Natural killer cell treated with Interleukin-12 subunit alpha and Interleukin-12 subunit beta and Interleukin-15 and Interleukin-18, amount 100 ng/mL, for 72 hours (primary cell): ENCODE data around the gene HNF1B. TPM values are rescaled to one million over a fixed set of nuclear protein-coding genes. Genes with fewer than 3 reads are reported as not detected.
A peak's percentile ranks its signal among the peaks of the same experiment; 100 is the strongest.

Source experiments
- ATAC-seq, 2 donors: fragments of 150-1000 bp; cut with Tn5 transposase in 1 of 2; sonication (Bioruptor Pico), chemical (Tn5 transposase) in 1 of 2; 2 replicates each; pipeline ENCODE4 v1.10.0; 2021
- DNase-seq: peaks from one replicate; pipeline ENCODE4 v3.0.0; 2022; ENCODE audit warnings: low spot score
- H3K27ac Mint-ChIP-seq, 2 donors: 1 replicate in 1 of 2; 2 replicates in 1 of 2; pipeline ENCODE4 v1.8.0; 2022; ENCODE audit warnings: mixed read lengths in 2 of 2, mild to moderate bottlenecking in 1 of 2, moderate library complexity in 1 of 2
- H3K27me3 Mint-ChIP-seq, 2 donors: 1 replicate in 1 of 2; 2 replicates in 1 of 2; pipeline ENCODE4 v1.8.0; 2022; ENCODE audit warnings: mixed read lengths in 2 of 2
- H3K36me3 Mint-ChIP-seq: one replicate; pipeline ENCODE4 v1.8.0; 2022; ENCODE audit warnings: mixed read lengths
- H3K4me1 Mint-ChIP-seq, 2 donors: 1 replicate in 1 of 2; 2 replicates in 1 of 2; pipeline ENCODE4 v1.8.0; 2022; ENCODE audit warnings: low read depth in 2 of 2, mixed read lengths in 2 of 2, mild to moderate bottlenecking in 1 of 2
- H3K4me3 Mint-ChIP-seq: one replicate; pipeline ENCODE4 v1.8.0; 2022; ENCODE audit warnings: mixed read lengths
- H3K9me3 Mint-ChIP-seq: 2 replicates; pipeline ENCODE4 v1.8.0; 2022; ENCODE audit warnings: mixed read lengths
- total RNA-seq, 2 donors: library from RNA; stranded (reverse); gene quantifications; one replicate each; pipeline ENCODE4 v1.2.3, GENCODE V29; 2022

Gene HNF1B
- total RNA-seq, 2 donors from 2014 or later = 0.19 TPM; not detected in 1

DNA sequence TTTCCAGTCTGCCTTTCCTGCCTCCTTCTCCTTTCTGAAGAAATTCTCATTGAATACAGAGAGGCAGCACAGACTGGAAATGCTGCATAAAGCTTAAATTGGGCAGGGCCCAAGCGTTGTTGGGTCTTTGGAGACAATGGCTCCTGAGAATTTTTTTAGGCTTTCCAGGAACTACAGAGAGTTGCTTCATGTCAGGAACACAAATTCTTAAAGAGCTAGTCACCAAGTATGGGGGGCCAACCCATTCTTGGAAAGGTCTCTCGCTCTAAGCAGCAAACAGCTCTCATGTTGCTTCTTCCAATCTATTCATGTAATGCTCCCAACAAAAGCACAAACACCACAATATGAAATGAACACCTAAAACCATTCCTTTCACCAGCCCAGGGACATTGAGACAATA, 6.9 kb downstream of the HNF1B start:
- peaks cover 44 to 61% of the 10 kb centered on the region in 2 donors for H3K27me3 Mint-ChIP-seq
- no peak for ATAC-seq
- DNase-seq = no peak
- H3K4me1 Mint-ChIP-seq = peaks cover 0 to 6% of the 10 kb centered on the region in 2 donors
- no peaks in the 10 kb centered on the region for H3K9me3 Mint-ChIP-seq
- no peak overlapping the region for H3K27ac Mint-ChIP-seq
- no peak overlapping the region for H3K4me3 Mint-ChIP-seq
- H3K36me3 Mint-ChIP-seq = no peaks in the 10 kb centered on the region

DNA sequence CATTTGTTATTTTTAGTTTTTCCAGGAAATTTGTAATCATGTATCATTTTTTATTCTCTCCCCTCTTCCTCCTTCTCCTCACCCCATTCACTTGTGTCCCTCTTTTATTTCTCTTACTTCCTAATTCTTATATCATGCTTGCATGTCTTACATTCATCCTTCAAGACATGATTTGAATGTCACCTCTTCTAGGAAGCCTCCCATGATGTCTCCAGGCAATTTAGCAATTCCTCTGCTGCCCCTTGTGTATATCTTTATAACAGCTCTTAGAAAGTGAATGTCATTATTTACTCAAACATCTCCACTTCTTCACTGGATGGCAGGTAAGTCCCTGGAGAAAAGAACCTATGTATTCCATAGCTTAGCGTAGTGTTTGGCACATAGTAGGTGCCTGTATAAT, 7.8 kb downstream of the HNF1B start:
- peaks cover 42 to 57% of the 10 kb centered on the region in 2 donors for H3K27me3 Mint-ChIP-seq
- H3K4me3 Mint-ChIP-seq = no peak overlapping the region
- no peaks in the 10 kb centered on the region for H3K36me3 Mint-ChIP-seq
- no peak overlapping the region for H3K27ac Mint-ChIP-seq
- DNase-seq = no peak
- H3K4me1 Mint-ChIP-seq = peaks cover 0 to 6% of the 10 kb centered on the region in 2 donors
- ATAC-seq = no peak
- no peaks in the 10 kb centered on the region for H3K9me3 Mint-ChIP-seq

DNA sequence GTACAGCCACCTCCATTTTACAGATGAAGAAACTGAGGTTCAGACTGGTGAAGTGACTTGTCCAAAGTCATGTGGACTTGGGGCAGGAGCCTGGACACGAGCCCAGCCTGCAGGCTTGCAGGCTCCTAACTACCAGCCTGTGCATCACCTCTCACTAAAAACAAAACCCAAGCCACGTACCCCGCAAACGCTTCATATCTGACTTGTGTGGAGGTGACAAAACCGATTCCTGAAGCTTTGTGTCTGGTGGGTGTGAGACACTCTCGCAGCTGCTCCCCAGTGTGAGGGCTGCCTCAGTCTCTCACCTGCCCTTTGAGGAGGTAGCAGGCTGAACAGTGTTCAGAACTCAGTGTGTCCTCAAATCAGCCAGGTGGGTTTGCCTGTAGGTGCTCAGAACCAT, 8.4 kb downstream of the HNF1B start:
- ATAC-seq (peak in 1 of 2 donors; percentile 62), DNase-seq (no peak)
- Mint-ChIP-seq H3K4me3 (no peak overlapping the region), H3K9me3 (no peaks in the 10 kb centered on the region), H3K27ac (no peak overlapping the region), H3K27me3 (peaks cover 42 to 51% of the 10 kb centered on the region in 2 donors), H3K36me3 (no peaks in the 10 kb centered on the region), H3K4me1 (peaks cover 0 to 6% of the 10 kb centered on the region in 2 donors)

DNA sequence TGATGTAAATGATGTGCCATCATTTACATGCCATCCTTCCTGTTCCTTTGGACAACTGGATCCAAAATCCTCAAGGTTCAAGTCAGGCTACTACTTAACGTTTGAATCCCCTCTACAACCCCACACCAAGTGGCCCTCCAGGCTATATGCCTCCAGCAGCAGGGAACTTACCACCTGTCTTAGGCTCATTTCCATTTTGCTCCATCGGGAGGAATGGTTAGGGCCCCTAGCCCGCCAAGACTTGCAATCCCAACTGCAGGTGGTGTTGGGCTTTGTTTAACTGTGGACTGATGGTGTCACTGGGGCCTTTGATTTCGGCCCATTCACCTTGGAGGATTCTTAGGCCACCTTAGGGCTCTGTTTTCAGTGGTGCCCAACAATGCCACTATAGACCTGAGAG, 9.7 kb downstream of the HNF1B start:
- Mint-ChIP-seq H3K27ac (no peak overlapping the region), H3K9me3 (no peaks in the 10 kb centered on the region), H3K4me3 (no peak overlapping the region), H3K4me1 (peaks cover 0 to 6% of the 10 kb centered on the region in 2 donors), H3K36me3 (no peaks in the 10 kb centered on the region), H3K27me3 (peaks cover 38 to 43% of the 10 kb centered on the region in 2 donors)
- no peak for DNase-seq
- ATAC-seq = no peak

DNA sequence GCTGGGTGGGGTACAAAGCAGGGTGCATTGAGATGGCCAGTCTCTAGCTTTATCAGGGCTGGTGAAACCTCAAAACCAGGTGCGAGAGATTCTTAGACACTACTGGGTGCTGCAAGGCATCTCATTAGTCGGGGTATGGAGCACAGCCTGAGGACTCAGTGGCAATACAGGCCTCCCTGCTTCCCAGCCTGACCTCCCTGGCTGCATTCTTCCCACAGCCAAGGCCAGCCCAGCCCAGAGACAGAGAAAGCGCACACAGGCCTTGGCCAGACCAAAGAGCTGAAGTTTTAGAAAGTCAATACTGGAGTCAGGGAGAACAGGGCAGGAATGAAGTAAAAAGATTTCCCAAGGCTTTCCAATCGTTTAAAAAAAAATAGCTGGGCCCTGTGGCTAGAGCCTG, 12.5 kb downstream of the HNF1B start:
- H3K4me3 Mint-ChIP-seq = no peak overlapping the region
- H3K9me3 Mint-ChIP-seq = no peaks in the 10 kb centered on the region
- peaks cover 0 to 6% of the 10 kb centered on the region in 2 donors for H3K4me1 Mint-ChIP-seq
- no peak for DNase-seq
- no peak for ATAC-seq
- H3K27ac Mint-ChIP-seq = no peak overlapping the region
- H3K36me3 Mint-ChIP-seq = no peaks in the 10 kb centered on the region
- peaks cover 13 to 23% of the 10 kb centered on the region in 2 donors for H3K27me3 Mint-ChIP-seq

DNA sequence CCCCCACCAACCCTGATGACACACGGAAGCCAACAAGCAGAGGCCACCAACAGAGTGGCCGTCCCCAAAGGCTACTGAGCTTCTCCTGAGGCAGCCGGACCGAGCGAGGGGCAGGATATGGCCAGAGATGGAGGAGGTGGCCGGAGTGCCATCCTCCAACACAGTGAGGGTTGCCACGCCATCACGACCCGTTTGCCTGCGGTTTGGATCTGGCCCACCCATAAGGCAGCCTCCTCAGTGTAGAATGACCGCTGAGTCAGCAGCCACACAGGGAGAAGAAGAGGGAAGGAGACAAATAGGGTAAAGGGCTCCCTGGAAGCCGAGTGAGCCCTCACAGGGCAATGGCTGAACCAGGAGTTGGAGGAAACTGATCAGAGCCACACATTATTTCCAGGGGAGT, 13.8 kb downstream of the HNF1B start:
- no peaks in the 10 kb centered on the region for H3K9me3 Mint-ChIP-seq
- DNase-seq = no peak
- no peak overlapping the region for H3K4me3 Mint-ChIP-seq
- ATAC-seq = no peak
- no peaks in the 10 kb centered on the region for H3K36me3 Mint-ChIP-seq
- peaks cover under 1 to 10% of the 10 kb centered on the region in 2 donors for H3K27me3 Mint-ChIP-seq
- no peak overlapping the region for H3K27ac Mint-ChIP-seq
- no peaks in the 10 kb centered on the region for H3K4me1 Mint-ChIP-seq

DNA sequence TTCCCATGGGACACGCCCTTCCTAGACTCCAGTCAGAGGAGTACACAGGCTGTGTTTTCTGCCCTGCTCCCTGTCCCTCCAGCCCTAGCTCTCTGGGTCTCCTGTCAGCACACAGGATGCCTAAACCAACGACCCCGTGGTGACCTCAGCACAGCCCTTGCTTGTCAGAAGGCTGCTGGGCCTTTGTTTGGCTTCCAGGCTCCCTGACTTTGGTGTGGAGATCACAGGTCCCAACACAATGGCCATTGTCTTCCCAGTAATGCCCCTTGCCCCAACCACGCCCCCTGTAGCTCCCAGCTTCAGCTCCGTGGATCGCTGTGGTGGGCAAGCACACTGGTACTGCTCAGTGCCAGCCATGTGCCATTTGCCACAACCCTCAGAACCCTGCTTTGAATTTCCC, 15.0 kb downstream of the HNF1B start:
- DNase-seq (no peak), ATAC-seq (no peak)
- peaks cover 0 to 9% of the 10 kb centered on the region in 2 donors for H3K27me3 Mint-ChIP-seq
- H3K9me3 Mint-ChIP-seq = no peaks in the 10 kb centered on the region
- H3K27ac Mint-ChIP-seq = no peak overlapping the region
- H3K36me3 Mint-ChIP-seq = no peaks in the 10 kb centered on the region
- H3K4me3 Mint-ChIP-seq = no peak overlapping the region
- no peaks in the 10 kb centered on the region for H3K4me1 Mint-ChIP-seq

DNA sequence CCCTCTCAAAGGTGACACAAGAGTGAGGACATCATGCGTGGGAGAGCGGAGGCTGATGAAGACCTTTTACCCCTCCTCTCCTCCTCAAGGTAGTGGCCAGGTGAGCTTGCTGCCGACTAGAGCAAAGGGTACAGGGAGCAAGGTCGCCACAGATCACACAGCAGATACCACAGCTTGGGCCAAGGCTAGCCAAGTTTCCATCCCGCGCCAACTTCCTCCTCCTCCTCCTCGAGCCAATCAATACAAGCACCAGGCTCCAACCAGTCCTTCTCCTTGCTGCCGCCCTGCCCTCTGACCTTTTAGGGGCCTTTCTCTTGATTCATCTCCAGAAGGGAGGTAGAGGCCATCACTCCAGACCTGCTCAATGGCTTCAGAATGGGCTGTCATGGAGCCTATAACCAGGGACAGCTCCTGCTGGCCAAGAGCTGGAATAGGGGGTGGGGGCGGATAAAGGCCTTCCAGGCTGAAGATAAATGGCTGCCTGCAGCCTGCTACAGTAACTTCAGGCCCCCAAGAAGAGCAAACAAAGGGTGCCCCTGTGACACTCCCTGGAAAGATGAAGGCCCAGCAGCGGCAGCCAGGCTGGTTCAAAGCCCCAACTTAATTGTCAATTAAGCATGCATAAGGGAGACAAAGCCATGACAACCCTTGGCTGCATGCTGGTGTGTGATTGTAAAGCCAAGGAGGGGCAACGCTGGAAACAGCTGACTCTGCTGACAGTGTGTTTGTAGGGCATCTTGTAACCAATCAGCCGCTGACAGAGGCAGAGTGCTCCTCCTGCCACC, 17.8 kb downstream of the HNF1B start:
- no peak for ATAC-seq
- Mint-ChIP-seq H3K4me1 (no peaks in the 10 kb centered on the region), H3K9me3 (no peaks in the 10 kb centered on the region), H3K27ac (no peak overlapping the region), H3K36me3 (no peaks in the 10 kb centered on the region), H3K4me3 (no peak overlapping the region), H3K27me3 (peaks cover 0 to 7% of the 10 kb centered on the region in 2 donors)
- DNase-seq = no peak

DNA sequence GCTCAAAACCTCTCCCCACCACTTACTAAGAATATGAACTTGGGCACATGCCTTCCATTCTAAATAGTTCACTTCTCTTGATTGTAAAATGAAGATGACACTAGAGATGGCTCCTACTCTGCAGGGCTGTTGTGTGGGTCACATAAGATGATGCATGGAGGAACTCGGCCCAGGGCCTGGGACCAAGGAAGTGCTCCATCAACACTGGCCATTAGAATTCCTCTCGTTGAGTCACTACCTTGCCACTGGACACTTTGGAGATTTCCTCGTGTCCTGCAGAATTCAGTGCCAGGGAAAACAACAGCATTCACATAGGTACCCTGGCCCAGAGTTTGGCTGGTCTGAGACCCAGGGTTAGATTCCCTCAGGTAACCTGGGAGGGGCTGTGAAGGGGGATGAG, 18.6 kb downstream of the HNF1B start:
- no peak overlapping the region for H3K27ac Mint-ChIP-seq
- H3K4me1 Mint-ChIP-seq = no peaks in the 10 kb centered on the region
- peaks cover 0 to 13% of the 10 kb centered on the region in 2 donors for H3K27me3 Mint-ChIP-seq
- no peak overlapping the region for H3K4me3 Mint-ChIP-seq
- DNase-seq (no peak), ATAC-seq (no peak)
- no peaks in the 10 kb centered on the region for H3K9me3 Mint-ChIP-seq
- H3K36me3 Mint-ChIP-seq = no peaks in the 10 kb centered on the region

- Mint-ChIP-seq H3K27me3 (peaks cover 0 to 8% of the 10 kb centered on the region in 2 donors), H3K27ac (no peak overlapping the region), H3K9me3 (no peaks in the 10 kb centered on the region), H3K36me3 (no peaks in the 10 kb centered on the region), H3K4me3 (no peak overlapping the region), H3K4me1 (no peaks in the 10 kb centered on the region)
- no peak for DNase-seq
- ATAC-seq = no peak
Observed at GRCh38 chr17:37725601-37726146, 19.2 kb downstream of the HNF1B start.

DNA sequence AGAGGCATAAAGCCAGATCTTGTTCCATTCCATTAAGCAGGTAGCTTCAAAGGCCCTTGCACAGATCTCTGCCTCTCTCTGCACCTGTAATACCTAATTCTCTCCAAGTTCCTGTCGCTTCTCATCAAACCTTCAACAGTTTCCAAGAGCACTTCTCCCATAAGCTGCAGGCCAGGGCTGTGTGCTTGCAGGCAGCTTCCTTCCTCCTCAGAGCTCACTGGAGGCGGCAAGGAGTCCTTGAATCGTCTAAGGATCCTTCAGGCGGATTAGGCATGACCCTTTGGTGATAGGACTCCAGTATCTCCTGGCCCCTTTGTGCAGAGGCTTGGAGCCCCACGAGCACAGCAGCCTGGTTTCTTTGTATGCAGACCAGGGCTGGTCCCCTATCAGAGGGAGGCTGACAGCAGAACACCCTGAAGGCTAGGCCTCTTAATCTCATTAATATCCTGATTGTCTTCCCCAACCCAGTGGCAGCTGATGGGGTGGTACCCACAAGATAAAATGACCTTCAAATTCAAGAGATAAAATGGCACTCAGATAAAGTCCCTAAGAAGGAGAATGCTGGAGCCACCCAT, 19.8 kb downstream of the HNF1B start:
- H3K4me1 Mint-ChIP-seq = no peaks in the 10 kb centered on the region
- H3K9me3 Mint-ChIP-seq = no peaks in the 10 kb centered on the region
- no peak for ATAC-seq
- no peak overlapping the region for H3K27ac Mint-ChIP-seq
- no peak for DNase-seq
- H3K4me3 Mint-ChIP-seq = no peak overlapping the region
- no peaks in the 10 kb centered on the region for H3K36me3 Mint-ChIP-seq
- H3K27me3 Mint-ChIP-seq = peaks cover 0 to 7% of the 10 kb centered on the region in 2 donors

- Mint-ChIP-seq H3K4me3 (no peak overlapping the region), H3K27me3 (peaks cover 15 to 21% of the 10 kb centered on the region in 2 donors), H3K36me3 (no peaks in the 10 kb centered on the region), H3K27ac (no peak overlapping the region), H3K4me1 (no peaks in the 10 kb centered on the region), H3K9me3 (no peaks in the 10 kb centered on the region)
- no peak for DNase-seq
- no peak for ATAC-seq
Observed at GRCh38 chr17:37720989-37721388, 23.9 kb downstream of the HNF1B start.

DNA sequence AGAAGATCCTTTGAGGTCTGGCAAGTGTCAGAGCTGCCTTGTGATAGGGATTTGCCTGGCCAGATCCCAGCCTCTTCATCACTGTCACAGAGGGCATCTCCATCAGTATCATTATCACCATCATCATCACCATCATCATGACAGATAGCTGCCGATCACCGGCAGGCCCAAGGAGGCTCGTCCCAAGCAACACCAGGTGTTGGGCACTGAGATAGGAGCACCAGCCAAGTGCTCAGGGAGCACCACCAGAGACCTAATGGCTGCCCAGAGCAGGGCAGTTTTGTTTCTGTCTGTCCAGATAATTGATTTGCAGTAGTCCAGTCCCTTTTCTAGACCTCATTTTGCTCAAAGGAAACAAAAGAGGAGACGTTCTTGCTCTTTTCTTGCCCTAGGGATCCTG, 25.0 kb downstream of the HNF1B start:
- H3K36me3 Mint-ChIP-seq = no peaks in the 10 kb centered on the region
- peaks cover 20 to 25% of the 10 kb centered on the region in 2 donors for H3K27me3 Mint-ChIP-seq
- no peak overlapping the region for H3K4me3 Mint-ChIP-seq
- no peaks in the 10 kb centered on the region for H3K9me3 Mint-ChIP-seq
- DNase-seq (no peak), ATAC-seq (no peak)
- H3K4me1 Mint-ChIP-seq = no peaks in the 10 kb centered on the region
- no peak overlapping the region for H3K27ac Mint-ChIP-seq

DNA sequence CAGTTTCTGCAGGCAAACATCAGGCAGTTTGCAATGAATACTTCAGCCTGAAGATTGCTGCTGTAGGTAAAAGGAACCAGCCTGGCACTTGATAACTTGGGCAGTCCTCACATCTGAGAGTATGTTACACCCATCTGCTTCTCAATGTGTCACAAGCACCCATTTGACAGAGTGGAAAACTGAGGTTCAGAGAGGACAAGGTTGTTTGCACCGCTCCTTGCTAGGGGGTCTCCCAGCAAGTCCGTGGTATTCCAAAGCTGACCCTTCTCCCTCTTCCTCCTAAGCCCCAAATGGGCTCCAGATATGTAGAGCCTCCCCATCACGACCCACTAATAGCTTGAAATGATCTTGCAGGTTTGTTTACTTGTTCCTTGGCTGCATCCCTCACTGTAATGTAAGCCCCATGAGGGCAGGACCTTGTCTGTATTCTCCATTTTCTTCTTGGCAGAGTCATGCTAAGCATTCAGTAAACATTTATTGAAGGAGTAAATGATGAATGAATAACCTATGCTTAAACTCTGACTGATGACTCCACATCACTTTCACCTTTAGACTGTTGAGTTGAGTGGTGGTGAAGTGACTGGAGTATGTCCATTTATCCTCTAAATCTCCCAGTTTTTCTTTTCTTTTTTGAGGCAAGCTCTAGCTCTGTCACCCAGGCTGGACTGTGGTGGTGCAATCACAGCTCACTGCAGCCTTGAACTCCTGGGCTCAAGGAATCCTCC, 26.4 kb downstream of the HNF1B start:
- H3K36me3 Mint-ChIP-seq = no peaks in the 10 kb centered on the region
- ATAC-seq (no peak), DNase-seq (no peak)
- no peak overlapping the region for H3K4me3 Mint-ChIP-seq
- no peak overlapping the region for H3K27ac Mint-ChIP-seq
- H3K27me3 Mint-ChIP-seq = peaks cover 29 to 33% of the 10 kb centered on the region in 2 donors
- H3K9me3 Mint-ChIP-seq = no peaks in the 10 kb centered on the region
- no peaks in the 10 kb centered on the region for H3K4me1 Mint-ChIP-seq
